H7 (cell line): Measurements from ENCODE around the gene CALN1. TPM values are rescaled to one million over a fixed set of nuclear protein-coding genes. Genes with fewer than 3 reads are reported as not detected.
"Not testable (repeated sequence)": the region's sequence is repeated elsewhere in the genome, so short reads cannot be mapped to it uniquely, and the experiment has no call there.

Experiments
- DNase-seq: peaks from one replicate; pipeline ENCODE4 v3.0.0; 2012
- H3K27me3 ChIP-seq: 2 replicates; pipeline ENCODE4 v1.6.0; 2011; ENCODE audit warnings: mild to moderate bottlenecking, low read length; ENCODE audit not compliant: control insufficient read depth, insufficient read depth
- H3K36me3 ChIP-seq: replicated peaks from 2 replicates; pipeline ENCODE4 v1.5.1; 2011; ENCODE audit warnings: low read length; ENCODE audit not compliant: control insufficient read depth, insufficient read depth
- H3K4me3 ChIP-seq: 2 replicates; pipeline ENCODE4 v1.5.1; 2011; ENCODE audit warnings: low read depth, mild to moderate bottlenecking, control low read depth, low read length, moderate library complexity; ENCODE audit not compliant: insufficient read depth
- total RNA-seq: library from RNA; depleted of rRNA; stranded (reverse); fragments of >200 nt; shearing (Covaris generic); gene quantifications from 2 replicates; pipeline ENCODE4 v1.2.3, GENCODE V29; 2014; rRNA removed

Gene CALN1
- 3.2 TPM in 2 replicates for total RNA-seq

DNA sequence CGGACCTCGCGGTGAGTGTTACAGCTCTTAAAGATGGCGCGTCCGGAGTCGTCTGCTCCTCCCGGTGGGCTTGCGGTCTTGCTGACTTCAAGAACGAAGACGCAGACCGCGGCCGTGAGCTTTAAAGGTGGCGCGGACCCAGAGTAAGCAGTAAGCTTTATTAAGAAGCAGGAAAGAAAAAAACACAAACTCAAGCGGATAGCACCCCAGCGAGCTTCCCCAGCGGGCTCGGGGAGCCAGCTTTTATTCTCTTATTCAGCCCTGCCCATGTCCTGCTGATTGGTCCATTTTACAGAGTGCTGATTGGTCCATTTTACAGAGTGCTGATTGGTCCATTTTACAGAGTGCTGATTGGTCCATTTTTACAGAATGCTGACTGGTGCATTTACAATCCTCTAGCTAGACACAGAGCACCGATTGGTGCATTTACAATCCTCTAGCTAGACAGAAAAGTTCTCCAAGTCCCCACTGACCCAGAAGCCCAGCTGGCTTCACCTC lies at the start of gene CALN1:
Gene CALN1 (minus strand): TSS at position 218 of the 498 bp plus-strand sequence.
- H3K4me3 ChIP-seq, H3K27me3 ChIP-seq, H3K36me3 ChIP-seq, DNase-seq: not testable (repeated sequence)

- DNase-seq = no peak
- no peaks in the 10 kb centered on the region for H3K27me3 ChIP-seq
- no peaks in the 10 kb centered on the region for H3K36me3 ChIP-seq
- H3K4me3 ChIP-seq = no peak overlapping the region
These were observed 41.3 kb upstream of the CALN1 start for GRCh38 chr7:72453471-72453870.

DNA sequence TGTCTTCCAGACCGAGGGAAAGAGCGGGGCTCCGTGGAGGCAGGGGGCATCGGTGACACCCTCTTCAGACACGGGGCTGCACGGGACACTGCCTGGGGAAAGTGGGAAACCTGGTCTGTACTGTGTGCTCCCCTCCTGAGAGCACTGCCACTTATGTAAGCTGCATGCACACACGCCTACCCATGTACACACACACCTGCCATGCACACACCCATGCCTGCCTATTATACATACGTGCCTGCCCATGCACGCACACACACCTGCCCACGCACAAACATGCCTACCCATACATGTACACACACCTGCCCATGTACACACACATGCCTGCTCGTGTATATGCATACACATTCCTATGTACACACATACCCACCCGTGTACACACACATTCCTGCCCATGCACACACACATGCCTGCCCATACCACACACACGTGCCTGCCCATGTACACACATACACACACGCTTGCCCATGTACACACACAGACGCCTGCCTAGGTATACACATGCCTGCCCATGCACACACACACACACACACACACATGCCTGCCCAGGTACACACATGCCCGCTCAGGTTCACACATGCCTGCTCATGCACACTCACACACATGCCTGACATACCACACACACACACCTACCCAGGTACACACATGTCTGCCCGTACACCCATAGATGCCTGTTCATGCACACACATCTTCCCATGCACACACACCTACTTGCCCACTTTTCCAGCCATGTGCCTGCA lies 35.5 kb upstream of the CALN1 start:
- Histone ChIP-seq H3K27me3 (no peaks in the 10 kb centered on the region), H3K4me3 (no peak overlapping the region), H3K36me3 (no peaks in the 10 kb centered on the region)
- DNase-seq = no peak

DNA sequence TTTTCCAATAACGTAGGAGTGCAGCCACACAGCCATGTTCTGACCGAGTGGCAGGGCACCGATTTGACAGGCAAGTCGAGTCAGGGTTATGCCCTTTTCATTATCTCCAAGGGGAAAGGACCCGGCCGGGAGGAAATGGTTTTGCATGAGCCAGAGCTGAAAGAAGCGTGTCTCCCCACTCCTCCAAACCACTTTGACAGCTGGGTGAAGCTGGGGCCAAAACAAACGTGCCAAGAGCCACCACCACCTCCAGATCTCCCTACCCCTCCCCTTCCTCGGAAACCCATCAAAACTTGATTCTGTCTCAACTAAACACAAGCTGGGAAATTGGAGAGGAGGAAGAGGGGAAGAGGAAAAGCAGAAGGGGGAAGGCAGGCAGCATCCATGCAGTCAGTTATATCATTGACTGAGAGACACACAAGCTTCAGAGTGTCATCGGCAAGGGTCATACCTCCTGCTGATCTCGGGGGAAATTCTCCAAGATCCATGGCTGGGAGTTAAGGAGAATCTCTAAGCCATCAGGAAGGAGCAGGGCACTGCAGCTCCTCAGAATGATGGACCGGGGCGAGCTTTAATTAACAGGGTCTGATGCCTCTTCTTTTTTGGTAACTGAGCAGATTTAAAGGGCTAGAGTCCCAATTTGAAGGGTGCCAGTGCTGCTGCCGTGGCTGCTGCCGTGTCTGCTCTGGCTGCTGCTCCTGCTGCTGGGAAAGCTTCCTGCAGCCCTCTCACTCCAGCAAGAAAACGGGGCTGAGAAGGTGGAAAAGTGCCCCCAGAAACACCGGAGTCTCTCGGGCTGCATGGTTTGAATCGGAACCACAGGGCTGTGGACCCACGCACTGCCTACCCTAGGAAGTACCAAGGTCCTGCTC lies 34.7 kb upstream of the CALN1 start:
- no peak overlapping the region for H3K4me3 ChIP-seq
- H3K36me3 ChIP-seq = no peaks in the 10 kb centered on the region
- DNase-seq = no peak
- no peaks in the 10 kb centered on the region for H3K27me3 ChIP-seq

GRCh38 chr7:72446131-72446530 lies 34.0 kb upstream of the CALN1 start:
- Histone ChIP-seq H3K4me3 (no peak overlapping the region), H3K36me3 (no peaks in the 10 kb centered on the region), H3K27me3 (no peaks in the 10 kb centered on the region)
- DNase-seq = no peak

DNA sequence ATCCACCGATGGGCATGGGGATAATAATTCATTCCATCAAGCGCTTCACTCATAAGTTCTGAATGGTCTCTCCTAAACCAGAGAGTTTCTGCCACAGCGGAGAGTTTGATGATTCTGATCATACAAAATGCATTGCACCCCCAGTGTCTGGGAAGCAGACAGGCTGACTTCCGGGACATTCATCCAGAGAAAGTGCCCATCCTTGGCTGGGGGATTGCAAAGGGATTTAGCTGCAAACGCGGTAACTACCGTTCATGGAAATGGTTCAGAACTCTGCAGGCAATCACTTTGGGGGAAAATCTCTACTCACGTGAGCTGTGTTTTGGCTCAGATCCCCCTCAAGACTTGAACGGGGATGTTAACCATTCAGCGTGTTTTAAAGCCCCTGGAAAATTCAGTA lies 33.4 kb upstream of the CALN1 start:
- no peak for DNase-seq
- Histone ChIP-seq H3K4me3 (no peak overlapping the region), H3K27me3 (no peaks in the 10 kb centered on the region), H3K36me3 (no peaks in the 10 kb centered on the region)

DNA sequence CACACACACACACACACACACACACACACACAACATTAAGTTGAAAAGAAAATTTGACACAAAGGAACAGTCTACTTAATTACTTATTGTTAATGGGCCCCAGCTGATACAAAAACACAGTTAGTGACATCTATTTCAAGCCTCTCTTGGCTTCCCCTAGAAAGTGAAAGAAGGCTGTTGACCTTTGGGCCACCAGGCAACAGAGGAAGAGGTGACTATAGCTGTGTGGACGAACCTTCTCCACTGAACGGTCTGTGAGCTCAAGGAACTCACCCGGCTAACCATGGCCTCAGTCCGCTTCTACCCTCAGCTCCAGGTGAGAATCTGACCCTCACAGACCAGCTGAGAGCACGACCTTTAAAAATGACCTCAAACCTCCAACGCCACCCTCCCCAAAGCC lies 32.9 kb upstream of the CALN1 start:
- Histone ChIP-seq H3K27me3 (no peaks in the 10 kb centered on the region), H3K36me3 (no peaks in the 10 kb centered on the region), H3K4me3 (no peak overlapping the region)
- DNase-seq = no peak

DNA sequence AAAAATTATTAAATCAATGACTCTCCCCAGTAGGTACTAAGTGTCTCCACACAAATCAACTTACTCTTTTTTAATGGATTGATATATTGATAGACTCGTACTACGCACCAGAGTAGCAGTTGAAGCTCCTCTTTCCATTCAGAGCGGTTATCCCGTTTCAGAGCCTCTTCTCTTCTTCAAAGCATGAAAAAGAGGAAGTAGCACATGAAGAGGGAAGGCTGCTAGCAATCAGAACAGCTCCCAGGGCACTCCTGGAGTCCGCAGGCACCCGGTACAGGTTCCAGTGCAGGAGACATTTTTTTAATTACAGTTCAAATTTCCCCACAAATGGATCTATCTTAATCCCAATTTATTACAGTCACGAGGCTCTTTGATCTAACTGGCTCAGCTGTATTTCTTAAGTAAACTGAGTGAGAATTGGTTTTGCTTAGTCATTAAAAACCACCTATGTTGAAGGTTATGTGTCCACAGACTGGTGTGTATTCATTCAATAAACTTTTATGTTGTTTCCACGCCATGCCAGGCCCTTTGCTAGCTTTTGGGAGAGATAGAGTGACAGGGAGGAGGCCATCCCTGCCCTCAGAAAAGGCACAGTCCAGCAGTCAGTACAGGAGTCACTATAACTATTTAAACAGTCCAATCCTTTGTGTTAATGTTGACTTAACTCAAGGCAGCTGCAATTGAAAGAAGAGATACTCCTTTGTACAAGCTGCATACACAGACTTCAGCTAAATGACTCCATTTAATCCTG lies 32.1 kb upstream of the CALN1 start:
- H3K27me3 ChIP-seq = no peaks in the 10 kb centered on the region

DNA sequence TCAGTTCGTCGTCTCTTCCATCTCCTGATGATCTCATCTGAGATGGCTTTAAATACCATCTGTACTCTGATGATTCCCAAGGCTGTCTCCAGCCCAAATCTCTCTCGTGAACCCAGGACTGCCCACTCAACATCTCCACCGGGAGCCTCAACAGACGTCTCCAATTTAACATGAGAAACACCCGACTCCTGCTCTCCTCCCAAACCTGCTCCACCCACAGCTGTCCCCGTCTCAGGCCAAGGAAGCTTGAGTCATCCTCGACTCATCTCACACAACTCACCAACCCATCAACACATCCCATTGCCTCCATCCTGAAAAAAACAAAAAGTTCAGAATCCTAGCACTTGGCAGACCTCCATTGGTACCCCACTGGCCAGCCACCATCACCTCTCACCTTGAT lies 29.7 kb upstream of the CALN1 start:
- Histone ChIP-seq H3K27me3 (no peaks in the 10 kb centered on the region), H3K36me3 (no peaks in the 10 kb centered on the region), H3K4me3 (no peak overlapping the region)
- no peak for DNase-seq

More for the DNA sequence above, 32.1 kb upstream of the CALN1 start:
- Histone ChIP-seq H3K4me3 (no peak overlapping the region), H3K36me3 (no peaks in the 10 kb centered on the region)
- no peak for DNase-seq

GRCh38 chr7:72438491-72438890 lies 26.4 kb upstream of the CALN1 start:
- no peak overlapping the region for H3K4me3 ChIP-seq
- no peak for DNase-seq
- H3K36me3 ChIP-seq = no peaks in the 10 kb centered on the region
- no peaks in the 10 kb centered on the region for H3K27me3 ChIP-seq

- H3K27me3 ChIP-seq = no peaks in the 10 kb centered on the region
- no peak overlapping the region for H3K4me3 ChIP-seq
- DNase-seq = no peak
- no peaks in the 10 kb centered on the region for H3K36me3 ChIP-seq
These were observed 25.5 kb upstream of the CALN1 start for GRCh38 chr7:72437610-72438009.

DNA sequence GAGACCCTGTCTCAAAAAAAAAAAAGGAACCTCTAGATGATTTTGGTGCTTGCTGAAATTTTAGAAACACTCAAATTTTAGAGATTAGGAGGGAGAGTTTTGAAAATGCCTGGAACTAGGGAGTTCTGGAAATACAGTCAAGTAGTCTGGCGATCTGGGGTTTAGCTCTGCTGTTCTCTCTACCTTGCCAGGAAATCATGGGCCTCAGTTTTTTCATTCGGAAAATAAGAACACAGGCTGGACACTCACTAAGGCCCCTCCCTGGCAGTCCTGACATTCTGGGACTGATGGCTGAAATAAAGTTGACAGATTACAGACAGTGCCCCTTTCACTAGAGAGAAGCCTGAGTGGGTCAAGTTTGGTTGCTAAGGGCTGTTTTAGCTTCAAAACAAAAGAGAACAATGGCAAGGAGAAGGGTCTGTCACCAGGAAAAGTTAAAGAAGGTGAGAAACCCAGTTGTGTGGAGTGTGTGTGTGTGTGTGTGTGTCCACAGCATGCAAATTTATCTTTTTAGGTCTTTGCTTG lies 25.0 kb upstream of the CALN1 start:
- no peaks in the 10 kb centered on the region for H3K36me3 ChIP-seq
- H3K4me3 ChIP-seq = no peak overlapping the region
- H3K27me3 ChIP-seq = no peaks in the 10 kb centered on the region
- DNase-seq = no peak

DNA sequence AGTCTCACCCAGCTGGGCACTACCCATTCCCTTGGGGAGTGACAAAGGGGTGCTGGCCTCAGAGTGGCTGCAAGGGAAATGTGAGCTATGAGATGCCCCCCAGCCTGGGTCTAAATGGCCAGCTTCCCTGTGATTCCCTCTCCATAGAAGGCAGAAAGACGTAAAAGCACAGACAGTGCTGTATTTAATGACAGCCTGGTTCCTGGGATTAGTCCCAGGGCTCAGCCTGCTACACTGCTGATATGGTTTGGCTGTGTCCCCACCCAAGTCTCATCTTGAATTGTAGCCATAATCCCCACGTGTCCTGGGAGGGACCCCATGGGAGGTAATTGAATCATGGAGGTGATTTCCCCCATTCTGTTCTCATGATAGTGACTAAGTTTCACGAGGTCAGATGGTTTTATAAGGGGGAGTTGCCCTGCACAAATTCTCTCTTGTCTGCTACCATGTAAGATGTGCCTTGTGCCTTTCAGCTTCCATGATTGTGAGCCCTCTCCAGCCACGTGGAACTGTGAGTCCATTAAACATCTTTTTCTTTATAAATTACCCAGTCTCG lies 23.9 kb upstream of the CALN1 start:
- no peaks in the 10 kb centered on the region for H3K36me3 ChIP-seq

DNA sequence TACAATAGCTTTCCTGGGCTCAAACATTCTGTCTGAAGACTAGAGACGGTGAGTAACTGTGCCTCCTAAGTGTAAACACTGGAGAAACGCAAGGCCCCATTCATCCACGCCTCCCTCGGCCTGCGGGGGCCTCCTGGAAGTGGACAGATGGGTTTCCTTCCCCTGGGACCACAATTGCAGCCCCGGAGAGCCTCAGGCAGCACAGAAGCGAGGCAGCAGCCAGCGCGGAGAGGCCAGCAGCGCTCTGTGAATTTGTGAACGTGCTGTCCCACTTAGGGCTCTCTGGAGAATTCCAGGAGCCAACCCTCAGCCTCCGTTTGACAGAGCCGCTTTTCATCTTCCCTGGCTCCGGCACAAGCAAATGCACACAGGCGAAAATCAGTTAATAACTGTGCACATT lies 23.2 kb upstream of the CALN1 start:
- DNase-seq = no peak
- Histone ChIP-seq H3K36me3 (no peaks in the 10 kb centered on the region), H3K27me3 (no peaks in the 10 kb centered on the region), H3K4me3 (no peak overlapping the region)

More for the DNA sequence above, 23.9 kb upstream of the CALN1 start:
- no peak for DNase-seq
- no peak overlapping the region for H3K4me3 ChIP-seq
- no peaks in the 10 kb centered on the region for H3K27me3 ChIP-seq
